HEK293 (cell line): ENCODE data around the gene CYP4A11.
"Not testable (repeated sequence)": the region's sequence is repeated elsewhere in the genome, so short reads cannot be mapped to it uniquely, and the experiment has no call there.

ENCODE experiments used
- CTCF ChIA-PET: fragments of 350-600 bp; formaldehyde crosslinking; extraction: SDS; loops from one replicate; lab custom pipeline; 2021; ENCODE audit warnings: antibody characterized with exemption; lab: Yijun Ruan, JAX
- POLR2A ChIA-PET: fragments of 300-600 bp; formaldehyde crosslinking; extraction: SDS; loops from one replicate; lab custom pipeline; 2020; ENCODE audit warnings: antibody characterized with exemption, inconsistent platforms; lab: Yijun Ruan, JAX
- H3K27ac ChIP-seq: fragments of 200-500 bp; sonication (Bioruptor generic); 2 replicates; pipeline ENCODE4 v1.5.1; 2014; ENCODE audit warnings: low read depth, low read length, control low read depth, inconsistent platforms; ENCODE audit errors: extremely low read depth
- H3K36me3 ChIP-seq, 2 experiments: fragments of 200-500 bp in 1 of 2; sonication (Bioruptor generic) in 1 of 2; 1 replicate in 1 of 2; 2 replicates in 1 of 2; pipeline ENCODE4 v1.5.1; 2014 to 2017; ENCODE audit warnings: inconsistent platforms in 2 of 2, low read length in 2 of 2; ENCODE audit not compliant: control insufficient read depth in 2 of 2, insufficient read depth in 1 of 2
- H3K4me1 ChIP-seq: fragments of 200-500 bp; sonication (Bioruptor generic); 2 replicates; pipeline ENCODE4 v1.5.1; 2014; ENCODE audit warnings: mild to moderate bottlenecking, low read length, inconsistent platforms; ENCODE audit not compliant: control insufficient read depth, insufficient read depth
- H3K4me3 ChIP-seq: 2 replicates; pipeline ENCODE4 v1.5.1; 2011; ENCODE audit warnings: low read depth, mild to moderate bottlenecking, control low read depth, low read length, moderate library complexity
- H3K9me3 ChIP-seq: fragments of 200-500 bp; sonication (Bioruptor generic); 2 replicates; pipeline ENCODE4 v1.5.1; 2014; ENCODE audit warnings: low read depth, low read length, inconsistent platforms; ENCODE audit not compliant: control insufficient read depth, insufficient read depth
- GLIS1 ChIP-seq: fragments of 450-650 bp; formaldehyde crosslinking; IDR thresholded peaks from 2 replicates; pipeline ENCODE4 v1.5.1; 2016; ENCODE audit warnings: missing biosample characterization, missing genetic modification characterization
- GLIS2 ChIP-seq: fragments of 450-650 bp; formaldehyde crosslinking; IDR thresholded peaks from 2 replicates; pipeline ENCODE4 v1.5.1; 2016; ENCODE audit warnings: missing biosample characterization, missing genetic modification characterization
- MEIS1 ChIP-seq: sonication (generic); formaldehyde crosslinking; IDR thresholded peaks from 2 replicates; pipeline ENCODE4 v1.8.1; 2022; ENCODE audit warnings: missing genetic modification reagents, mild to moderate bottlenecking, borderline replicate concordance
- MZF1 ChIP-seq: fragments of 450-650 bp; formaldehyde crosslinking; IDR thresholded peaks from 2 replicates; pipeline ENCODE4 v1.5.1; 2017; ENCODE audit warnings: missing biosample characterization, missing genetic modification characterization, borderline replicate concordance
- SCRT1 ChIP-seq: fragments of 450-650 bp; formaldehyde crosslinking; IDR thresholded peaks from 2 replicates; pipeline ENCODE4 v1.5.1; 2016; ENCODE audit warnings: missing biosample characterization, missing genetic modification characterization, borderline replicate concordance
- ZBTB21 ChIP-seq: fragments of 450-650 bp; formaldehyde crosslinking; IDR thresholded peaks from 2 replicates; pipeline ENCODE4 v1.5.1; 2017; ENCODE audit warnings: missing biosample characterization, missing genetic modification characterization
- ZNF146 ChIP-seq: fragments of 450-650 bp; formaldehyde crosslinking; IDR thresholded peaks from 2 replicates; pipeline ENCODE4 v1.5.1; 2016; ENCODE audit warnings: missing biosample characterization, missing genetic modification characterization
- ZNF280D ChIP-seq: fragments of 450-650 bp; formaldehyde crosslinking; IDR thresholded peaks from 2 replicates; pipeline ENCODE4 v1.5.1; 2016; ENCODE audit warnings: missing biosample characterization, missing genetic modification characterization
- ZNF311 ChIP-seq: fragments of 450-650 bp; formaldehyde crosslinking; IDR thresholded peaks from 2 replicates; pipeline ENCODE4 v1.5.1; 2017; ENCODE audit warnings: missing biosample characterization, missing genetic modification characterization, borderline replicate concordance
- ZNF324 ChIP-seq: fragments of 450-650 bp; formaldehyde crosslinking; IDR thresholded peaks from 2 replicates; pipeline ENCODE4 v1.5.1; 2016; ENCODE audit warnings: missing biosample characterization, missing genetic modification characterization
- ZNF433 ChIP-seq: fragments of 450-650 bp; formaldehyde crosslinking; IDR thresholded peaks from 2 replicates; pipeline ENCODE4 v1.5.1; 2016; ENCODE audit warnings: missing biosample characterization, missing genetic modification characterization, low read depth
- ZNF513 ChIP-seq: fragments of 450-650 bp; IDR thresholded peaks from 2 replicates; pipeline ENCODE4 v1.5.1; 2018; ENCODE audit warnings: missing biosample characterization, missing genetic modification characterization
- ZNF514 ChIP-seq: fragments of 450-650 bp; formaldehyde crosslinking; IDR thresholded peaks from 2 replicates; pipeline ENCODE4 v1.5.1; 2016; ENCODE audit warnings: missing biosample characterization, missing genetic modification characterization
- ZNF521 ChIP-seq: fragments of 450-650 bp; formaldehyde crosslinking; IDR thresholded peaks from 2 replicates; pipeline ENCODE4 v1.5.1; 2017; ENCODE audit warnings: missing biosample characterization, mild to moderate bottlenecking, missing genetic modification characterization
- ZNF561 ChIP-seq: fragments of 450-650 bp; IDR thresholded peaks from 2 replicates; pipeline ENCODE4 v1.5.1; 2018; ENCODE audit warnings: missing biosample characterization, missing genetic modification characterization, borderline replicate concordance
- ZNF596 ChIP-seq: fragments of 450-650 bp; IDR thresholded peaks from 2 replicates; pipeline ENCODE4 v1.5.0; 2018; ENCODE audit warnings: missing biosample characterization, mild to moderate bottlenecking, missing genetic modification characterization, moderate library complexity
- ZNF610 ChIP-seq: fragments of 450-650 bp; formaldehyde crosslinking; IDR thresholded peaks from 2 replicates; pipeline ENCODE4 v1.5.1; 2016; ENCODE audit warnings: missing biosample characterization, missing genetic modification characterization, borderline replicate concordance
- ZNF629 ChIP-seq: fragments of 450-650 bp; formaldehyde crosslinking; IDR thresholded peaks from 2 replicates; pipeline ENCODE4 v1.5.1; 2017; ENCODE audit warnings: missing biosample characterization, missing genetic modification characterization
- ZNF645 ChIP-seq: fragments of 450-650 bp; formaldehyde crosslinking; IDR thresholded peaks from 2 replicates; pipeline ENCODE4; 2016; ENCODE audit warnings: missing biosample characterization, missing genetic modification characterization
- ZNF654 ChIP-seq: fragments of 450-650 bp; formaldehyde crosslinking; IDR thresholded peaks from 2 replicates; pipeline ENCODE4 v1.5.1; 2016; ENCODE audit warnings: low read depth, missing biosample characterization, missing genetic modification characterization
- ZNF791 ChIP-seq: fragments of 450-650 bp; formaldehyde crosslinking; IDR thresholded peaks from 2 replicates; pipeline ENCODE4 v1.5.1; 2016; ENCODE audit warnings: missing biosample characterization, missing genetic modification characterization
- ZNF843 ChIP-seq: fragments of 450-650 bp; formaldehyde crosslinking; IDR thresholded peaks from 2 replicates; pipeline ENCODE4 v1.5.1; 2016; ENCODE audit warnings: missing biosample characterization, missing genetic modification characterization
- ZSCAN30 ChIP-seq: fragments of 450-650 bp; IDR thresholded peaks from 2 replicates; pipeline ENCODE4 v1.5.1; 2018; ENCODE audit warnings: missing biosample characterization, mild to moderate bottlenecking, missing genetic modification characterization, moderate library complexity

The CYP4A11 gene

GRCh38 chr1:46903481-46903880, 37.8 kb downstream of the CYP4A11 start:
- CTCF ChIA-PET, result no interaction called here
- no peak overlapping the region for H3K4me3 ChIP-seq
- POLR2A ChIA-PET, result no interaction called here
- TF ChIP-seq ZNF596 (tag by site-specific recombination) (no peak), ZNF843 (tag by site-specific recombination) (no peak), SCRT1 (no peak), ZNF433 (tag by site-specific recombination) (no peak), GLIS1 (tag by site-specific recombination) (no peak), ZNF610 (tag by site-specific recombination) (no peak), ZNF324 (tag by site-specific recombination) (no peak), ZNF514 (tag by site-specific recombination) (no peak), MEIS1 (CRISPR knock-in tag) (no peak), ZNF513 (tag by site-specific recombination) (no peak), ZNF561 (tag by site-specific recombination) (no peak), ZNF521 (tag by site-specific recombination) (no peak)
- no peaks in the 10 kb centered on the region for H3K36me3 ChIP-seq
- H3K4me1 ChIP-seq, result no peaks in the 10 kb centered on the region
- H3K27ac ChIP-seq, result no peak overlapping the region
- no peaks in the 10 kb centered on the region for H3K9me3 ChIP-seq

GRCh38 chr1:46900401-46900800, 40.9 kb downstream of the CYP4A11 start:
- Histone ChIP-seq H3K36me3 (no peaks in the 10 kb centered on the region), H3K4me1 (no peaks in the 10 kb centered on the region), H3K27ac (no peak overlapping the region), H3K9me3 (no peaks in the 10 kb centered on the region), H3K4me3 (no peak overlapping the region)
- POLR2A ChIA-PET, result no interaction called here
- CTCF ChIA-PET, result no interaction called here
- TF ChIP-seq ZNF654, result no peak
- no peak for TF ChIP-seq GLIS2
- no peak for TF ChIP-seq MZF1
- no peak for TF ChIP-seq ZSCAN30 (tag by site-specific recombination)
- TF ChIP-seq ZNF629 (tag by site-specific recombination), result no peak
- TF ChIP-seq ZNF791 (tag by site-specific recombination), result no peak
- no peak for TF ChIP-seq ZNF311 (tag by site-specific recombination)
- TF ChIP-seq ZBTB21, result no peak
- no peak for TF ChIP-seq ZNF645 (tag by site-specific recombination)

- H3K4me3 ChIP-seq, H3K4me1 ChIP-seq, H3K27ac ChIP-seq, H3K9me3 ChIP-seq, H3K36me3 ChIP-seq, CTCF ChIA-PET, POLR2A ChIA-PET: not testable (repeated sequence)
- TF ChIP-seq ZNF280D (tag by site-specific recombination) (0 out of 2 replicates have a peak, but pooled peaks have one; percentile 43), ZNF146 (peak; percentile 65; the same call in 1 of the 2 replicates)
Observed at GRCh38 chr1:46881656-46882055, 59.6 kb downstream of the CYP4A11 start.
